Stomach (tissue), 9 donors: ENCODE results near the gene KRTAP10-6. TPM values are rescaled to one million over a fixed set of nuclear protein-coding genes. Genes with fewer than 3 reads are reported as not detected.
"Not testable (repeated sequence)": the region's sequence is repeated elsewhere in the genome, so short reads cannot be mapped to it uniquely, and the experiment has no call there.

Experiments used
- DNase-seq, 2 donors: peaks; one replicate each; pipeline versions ENCODE4 v3.0.0 to v3.0.0-alpha.2; 2013 to 2019
- H3K27ac ChIP-seq, 5 donors: fragments of 200-600 bp in 4 of 5; sonication (generic) in 4 of 5; one replicate each; pipeline ENCODE4 v1.5.1; 2013 to 2019; ENCODE audit warnings: mild to moderate bottlenecking in 1 of 5, moderate library complexity in 1 of 5
- H3K27me3 ChIP-seq, 3 donors: fragments of 200-600 bp; sonication (generic); one replicate each; pipeline ENCODE4 v1.5.1; 2017 to 2019; ENCODE audit warnings: mixed run types in 1 of 3
- H3K36me3 ChIP-seq, 4 donors: fragments of 200-600 bp; sonication (generic); 1 replicate in 3 of 4; 2 replicates in 1 of 4; pipeline ENCODE4 v1.5.1; 2016 to 2019
- H3K4me1 ChIP-seq, 4 donors: fragments of 200-600 bp; sonication (generic); one replicate each; pipeline ENCODE4 v1.5.1; 2016 to 2019
- H3K4me3 ChIP-seq, 4 donors: fragments of 200-600 bp; sonication (generic) in 3 of 4; one replicate each; pipeline ENCODE4 v1.5.1; 2016 to 2019; ENCODE audit warnings: mild to moderate bottlenecking in 1 of 4
- H3K9me3 ChIP-seq, 4 donors: fragments of 200-600 bp; sonication (generic); one replicate each; pipeline ENCODE4 v1.5.1; 2016 to 2019
- EP300 ChIP-seq: sonication (generic); formaldehyde crosslinking; IDR thresholded peaks from one replicate; pipeline ENCODE4 v1.6.1; 2017; ENCODE audit warnings: antibody characterized with exemption
- POLR2A ChIP-seq, 4 donors: fragments of 450-650 bp; IDR thresholded peaks; one replicate each; pipeline ENCODE4 v1.6.1; 2016; ENCODE audit warnings: antibody characterized with exemption in 4 of 4, control low read depth in 2 of 4, mild to moderate bottlenecking in 1 of 4, moderate library complexity in 1 of 4
- POLR2AphosphoS5 ChIP-seq, 3 donors: sonication (generic); formaldehyde crosslinking; IDR thresholded peaks; one replicate each; pipeline ENCODE4 v1.6.1; 2016; ENCODE audit warnings: antibody characterized with exemption in 3 of 3
- WGBS, 5 donors: extraction: QIAGEN DNeasy Blood & Tissue Kit in 3 of 5; methylation state at CpG; one replicate each; pipeline versions ENCODE4 v1.1.5 to v1.1.7; 2013 to 2018; 5-methylcytosine and 5-hydroxymethylcytosine counted together
- intact Hi-C: fragments of 100-400 bp; cut with DNase I; formaldehyde crosslinking; loops from one replicate; pipeline ENCODE4 v1.15.1; 2023; ENCODE audit warnings: low total_unique reads
- polyA plus RNA-seq, 3 donors: library from polyadenylated mRNA; stranded (reverse); fragments of 200-250 nt; gene quantifications; one replicate each; pipeline ENCODE4 v1.2.3, GENCODE V29; 2013
- total RNA-seq, 5 donors: library from RNA; depleted of rRNA; stranded (reverse); fragments of >200 nt; gene quantifications; one replicate each; pipeline versions ENCODE4 v1.1.0 to v1.2.3, GENCODE V29; 2014 to 2016
- TF ChIP-seq, protein P1 (sequence below), 7 experiments: fragments of 450-650 bp in 4 of 7; fragments of 200-600 bp in 3 of 7; sonication (generic) in 3 of 7; IDR thresholded peaks; one replicate each; pipeline ENCODE4 v1.5.1; 2016 to 2019; ENCODE audit warnings: antibody characterized with exemption in 7 of 7, control low read depth in 2 of 7, mild to moderate bottlenecking in 1 of 7
- donor health status: healthy with polysubstance abuse.
- donor health status: Bipolar disorder and iron deficiency.
- donor health status: healthy.

KRTAP10-6 gene
- total and polyA plus RNA-seq, 8 donors: not detected

GRCh38 chr21:44550807-44551206 is 41.5 kb downstream of the KRTAP10-6 start:
- no peak overlapping the region for H3K27ac ChIP-seq
- intact Hi-C loops: no loop called here
- peaks cover 0 to 54% (median 10%) of the 10 kb centered on the region in 3 donors for H3K27me3 ChIP-seq
- no peaks in the 10 kb centered on the region for H3K36me3 ChIP-seq
- no peak for DNase-seq
- peaks cover 0 to 9% (median 9%) of the 10 kb centered on the region in 4 donors for H3K4me1 ChIP-seq
- TF ChIP-seq, protein P1, sequence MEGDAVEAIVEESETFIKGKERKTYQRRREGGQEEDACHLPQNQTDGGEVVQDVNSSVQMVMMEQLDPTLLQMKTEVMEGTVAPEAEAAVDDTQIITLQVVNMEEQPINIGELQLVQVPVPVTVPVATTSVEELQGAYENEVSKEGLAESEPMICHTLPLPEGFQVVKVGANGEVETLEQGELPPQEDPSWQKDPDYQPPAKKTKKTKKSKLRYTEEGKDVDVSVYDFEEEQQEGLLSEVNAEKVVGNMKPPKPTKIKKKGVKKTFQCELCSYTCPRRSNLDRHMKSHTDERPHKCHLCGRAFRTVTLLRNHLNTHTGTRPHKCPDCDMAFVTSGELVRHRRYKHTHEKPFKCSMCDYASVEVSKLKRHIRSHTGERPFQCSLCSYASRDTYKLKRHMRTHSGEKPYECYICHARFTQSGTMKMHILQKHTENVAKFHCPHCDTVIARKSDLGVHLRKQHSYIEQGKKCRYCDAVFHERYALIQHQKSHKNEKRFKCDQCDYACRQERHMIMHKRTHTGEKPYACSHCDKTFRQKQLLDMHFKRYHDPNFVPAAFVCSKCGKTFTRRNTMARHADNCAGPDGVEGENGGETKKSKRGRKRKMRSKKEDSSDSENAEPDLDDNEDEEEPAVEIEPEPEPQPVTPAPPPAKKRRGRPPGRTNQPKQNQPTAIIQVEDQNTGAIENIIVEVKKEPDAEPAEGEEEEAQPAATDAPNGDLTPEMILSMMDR (IDR thresholded peaks at IDR 0.05): no peak
- no peak for TF ChIP-seq POLR2A (IDR thresholded peaks at IDR 0.05)
- TF ChIP-seq EP300: no peak
- TF ChIP-seq POLR2AphosphoS5 (IDR thresholded peaks at IDR 0.05): no peak
- H3K4me3 ChIP-seq: no peak overlapping the region
- WGBS, 5 donors: 44 to 59% (median 53%) methylated on average over 8 to 10 of the region's 10 CpGs
- H3K9me3 ChIP-seq: peaks cover 0 to 15% (median 5%) of the 10 kb centered on the region in 4 donors

- H3K36me3 ChIP-seq, H3K4me3 ChIP-seq, DNase-seq, intact Hi-C loops, H3K27ac ChIP-seq, H3K4me1 ChIP-seq: not testable (repeated sequence)
- Histone ChIP-seq H3K27me3 (peaks cover 0 to 48% (median 7%) of the 10 kb centered on the region in 3 donors), H3K9me3 (peaks cover 0 to 15% (median 5%) of the 10 kb centered on the region in 4 donors)
- WGBS, 5 donors: 58 to 72% (median 63%) methylated on average over 10 to 17 of the region's 17 CpGs
Measured at GRCh38 chr21:44550285-44550684, 42.0 kb downstream of the KRTAP10-6 start.

DNA sequence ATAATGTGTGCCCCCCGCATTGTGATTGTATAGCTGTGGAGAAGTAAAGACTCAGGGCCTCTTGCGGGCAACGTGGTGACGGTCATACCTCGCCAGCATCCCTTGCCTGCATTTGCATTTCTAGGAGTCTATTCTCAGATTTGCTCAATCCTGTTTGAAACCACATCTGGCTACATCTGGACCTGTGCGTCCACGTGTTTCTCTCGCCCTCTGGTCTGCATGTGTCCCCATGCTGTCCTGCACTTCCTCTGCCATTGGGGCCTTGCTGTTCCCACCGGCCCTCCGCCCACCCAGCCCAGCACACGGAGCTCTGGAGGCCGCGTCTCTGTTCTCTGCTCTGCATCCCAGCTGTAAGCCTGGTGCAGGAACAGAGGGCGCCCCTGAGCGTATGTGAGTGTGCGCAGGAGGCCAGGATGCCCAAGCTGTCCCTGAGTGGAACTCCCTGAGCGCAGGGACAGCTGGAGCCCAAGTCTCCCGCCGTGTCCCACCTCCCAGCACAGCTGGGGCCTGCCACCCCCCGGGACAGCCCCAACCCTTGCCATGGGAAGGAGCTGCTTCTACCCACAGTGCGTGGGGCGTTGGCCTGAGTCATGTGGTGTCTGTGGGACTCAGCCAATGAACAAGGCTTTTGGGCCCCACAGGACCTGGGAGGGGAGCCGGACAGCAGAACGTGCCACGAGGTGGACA is 42.6 kb downstream of the KRTAP10-6 start:
- DNase-seq: no peak
- H3K9me3 ChIP-seq: peaks cover 0 to 15% (median 5%) of the 10 kb centered on the region in 4 donors
- H3K36me3 ChIP-seq: no peaks in the 10 kb centered on the region
- H3K27me3 ChIP-seq: peaks cover 0 to 44% (median 5%) of the 10 kb centered on the region in 3 donors
- no peak for TF ChIP-seq EP300
- no peak for TF ChIP-seq POLR2A (IDR thresholded peaks at IDR 0.05)
- TF ChIP-seq, protein P1 (IDR thresholded peaks at IDR 0.05): no peak
- no peak for TF ChIP-seq POLR2AphosphoS5 (IDR thresholded peaks at IDR 0.05)
- intact Hi-C loops: no loop called here
- H3K4me1 ChIP-seq: peaks cover 0 to 9% (median 9%) of the 10 kb centered on the region in 4 donors
- no peak overlapping the region for H3K4me3 ChIP-seq
- H3K27ac ChIP-seq: no peak overlapping the region
- 73 to 86% (median 78%) methylated on average over 17 to 25 of the region's 25 CpGs for WGBS, 5 donors

DNA sequence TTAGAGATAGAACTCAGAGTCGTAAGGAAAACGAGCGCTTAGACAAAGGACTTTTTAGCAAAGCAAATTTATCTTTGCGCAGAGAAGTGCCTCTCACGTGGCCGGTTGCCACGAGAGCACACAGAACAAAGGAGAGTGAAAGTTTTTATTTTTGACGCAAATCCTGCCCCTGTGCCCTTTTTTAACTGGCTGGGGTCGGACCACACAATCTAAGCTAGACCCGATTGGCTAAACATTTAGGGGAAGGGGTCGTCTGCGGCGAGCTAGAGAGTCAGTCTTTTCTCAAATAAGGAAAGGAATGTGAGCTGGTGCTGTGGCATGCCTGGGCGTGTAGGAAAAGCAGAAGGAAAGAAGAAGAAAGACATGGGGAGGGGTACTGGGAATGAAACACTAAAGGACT is 43.4 kb downstream of the KRTAP10-6 start:
- Histone ChIP-seq H3K36me3 (no peaks in the 10 kb centered on the region), H3K27ac (no peak overlapping the region), H3K4me1 (peaks cover 0 to 9% (median 9%) of the 10 kb centered on the region in 4 donors), H3K9me3 (peaks cover 0 to 13% (median 6%) of the 10 kb centered on the region in 4 donors), H3K4me3 (no peak overlapping the region), H3K27me3 (peaks cover 0 to 44% (median 5%) of the 10 kb centered on the region in 3 donors)
- intact Hi-C loops: no loop called here
- TF ChIP-seq POLR2AphosphoS5 (IDR thresholded peaks at IDR 0.05) (no peak), EP300 (no peak), POLR2A (IDR thresholded peaks at IDR 0.05) (no peak)
- TF ChIP-seq, protein P1 (IDR thresholded peaks at IDR 0.05): no peak
- WGBS, 5 donors: 16 to 26% (median 23%) methylated on average over 14 of the region's 14 CpGs
- peak in 1 of 2 donors; percentile 41 for DNase-seq

DNA sequence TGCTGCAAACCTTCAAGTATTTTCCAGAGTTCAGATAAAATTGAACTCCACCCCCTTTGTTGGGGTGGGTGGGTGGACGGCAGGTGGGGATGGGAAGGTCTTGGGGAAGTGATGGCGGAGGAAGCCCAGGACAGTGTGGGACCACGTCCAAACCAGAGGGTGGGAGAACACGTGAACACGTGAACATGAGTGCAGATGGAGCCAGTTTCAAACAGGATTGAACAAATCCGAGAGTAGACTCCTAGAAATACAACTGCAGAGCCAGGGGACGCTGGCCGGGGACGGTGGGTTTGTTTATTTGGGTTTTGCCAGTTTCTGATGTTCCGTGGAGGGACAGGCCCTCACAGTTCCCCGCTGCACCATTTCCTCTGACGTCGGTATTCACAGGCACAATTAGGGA is 43.9 kb downstream of the KRTAP10-6 start:
- peak in 1 of 2 donors; percentile 21 for DNase-seq
- Histone ChIP-seq H3K36me3 (no peaks in the 10 kb centered on the region), H3K27ac (no peak overlapping the region), H3K4me1 (peaks cover 0 to 9% (median 9%) of the 10 kb centered on the region in 4 donors), H3K9me3 (peaks cover 0 to 17% (median 5%) of the 10 kb centered on the region in 4 donors), H3K27me3 (peaks cover 0 to 44% (median 5%) of the 10 kb centered on the region in 3 donors), H3K4me3 (no peak overlapping the region)
- intact Hi-C loops: no loop called here
- TF ChIP-seq POLR2A (IDR thresholded peaks at IDR 0.05) (no peak), EP300 (no peak), POLR2AphosphoS5 (IDR thresholded peaks at IDR 0.05) (no peak)
- TF ChIP-seq, protein P1 (IDR thresholded peaks at IDR 0.05): no peak
- WGBS, 5 donors: 45 to 67% (median 55%) methylated on average over 13 of the region's 13 CpGs
